MV-4-11 (cell line): Measurements from ENCODE around the gene LPP.

Source experiments
- DNase-seq: peaks from one replicate; lab custom pipeline; 2025; lab: John Stamatoyannopoulos, UW

The LPP gene

GRCh38 chr3:188272481-188273372 lies 118.8 kb downstream of the LPP start:
- DNase-seq, result no peak

GRCh38 chr3:188274249-188274915 lies 120.4 kb downstream of the LPP start:
- DNase-seq, result no peak

GRCh38 chr3:188276375-188276774 lies 122.4 kb downstream of the LPP start:
- no peak for DNase-seq

- DNase-seq, result no peak
Observed at GRCh38 chr3:188278717-188279324, 124.9 kb downstream of the LPP start.

- DNase-seq, result no peak
Observed at GRCh38 chr3:188279502-188280335, 125.8 kb downstream of the LPP start.

- DNase-seq, result peak; percentile 75
Observed at GRCh38 chr3:188280627-188281026, 126.7 kb downstream of the LPP start.

GRCh38 chr3:188282871-188283270 lies 128.9 kb downstream of the LPP start:
- DNase-seq, result no peak

- peak; percentile 27 for DNase-seq
Observed at GRCh38 chr3:188283347-188283746, 129.4 kb downstream of the LPP start.

- DNase-seq, result no peak
Observed at GRCh38 chr3:188284455-188285212, 130.7 kb downstream of the LPP start.

GRCh38 chr3:188286087-188286513 lies 132.1 kb downstream of the LPP start:
- DNase-seq, result peak; percentile 14

- DNase-seq, result no peak
Observed at GRCh38 chr3:188287339-188287738, 133.4 kb downstream of the LPP start.

GRCh38 chr3:188287762-188288505 lies 134.0 kb downstream of the LPP start:
- no peak for DNase-seq

- DNase-seq, result no peak
Observed at GRCh38 chr3:188292251-188292650, 138.3 kb downstream of the LPP start.

- no peak for DNase-seq
Observed at GRCh38 chr3:188292827-188293226, 138.9 kb downstream of the LPP start.

GRCh38 chr3:188294113-188294512 lies 140.2 kb downstream of the LPP start:
- DNase-seq, result no peak

GRCh38 chr3:188294823-188295487 lies 141.0 kb downstream of the LPP start:
- DNase-seq, result no peak

- DNase-seq, result no peak
Observed at GRCh38 chr3:188295876-188296275, 141.9 kb downstream of the LPP start.

GRCh38 chr3:188296761-188297612 lies 143.0 kb downstream of the LPP start:
- peak; percentile 98 for DNase-seq

- DNase-seq, result peak; percentile 42
Observed at GRCh38 chr3:188298585-188298984, 144.6 kb downstream of the LPP start.
